Measurements from ENCODE around the gene METTL6. TPM values are rescaled to one million over a fixed set of nuclear protein-coding genes. Genes with fewer than 3 reads are reported as not detected.

Gene METTL6
- total RNA-seq, 2 experiments from 2014 or later, result 12.7 to 23.5 TPM

- DNase-seq (ENCODE audit: low spot score), result no peak
- ChIA-PET CTCF (ENCODE audit: unreplicated experiment) (interaction anchor here (0.6 kb wide), 1 partner anchor 590 kb away, joined by 3 read pairs; no protein-coding TSS in a partner anchor), POLR2A (interaction anchor here (0.6 to 1.2 kb wide), 2 partner anchors 17 to 73 kb away, joined by 3 to 5 read pairs; no protein-coding TSS in a partner anchor)
- Histone ChIP-seq H4K20me1 (ENCODE audit: insufficient read depth, low read length) (no peaks in the 10 kb centered on the region), H3K36me3 (ENCODE audit: insufficient read depth, low read length) (no peaks in the 10 kb centered on the region), H2AFZ (ENCODE audit: low read length) (no peak overlapping the region), H3K9me2 (ENCODE audit: insufficient read depth, low read length) (no peaks in the 10 kb centered on the region), H3K27ac (ENCODE audit: low read depth, low read length, poor library complexity, severe bottlenecking) (no peak overlapping the region), H3K4me3 (ENCODE audit: low read depth, low read length, poor library complexity, severe bottlenecking) (no peak overlapping the region), H3K4me1 (ENCODE audit: insufficient read depth, low read length, poor library complexity, severe bottlenecking) (no peaks in the 10 kb centered on the region), H3K79me2 (ENCODE audit: insufficient read depth, low read depth, low read length) (no peaks in the 10 kb centered on the region), H3K9me3 (ENCODE audit: low read length) (no peaks in the 10 kb centered on the region), H3K4me2 (ENCODE audit: low read length) (no peak overlapping the region)
- BruUV-seq (replicated peaks), result no TSS peak
- TF ChIP-seq EZH2phosphoT487 (IDR thresholded peaks at IDR 0.05; ENCODE audit: borderline replicate concordance, low read depth, low read length) (no peak), CTCF (conservative IDR thresholded peaks at IDR 0.05; ENCODE audit: low read length) (no peak)
- intact Hi-C loops (cut with micrococcal nuclease; ENCODE audit: unreplicated experiment), result no loop called here
These were observed 24.8 kb upstream of the METTL6 start for GRCh38 chr3:15452156-15452555.

DNA sequence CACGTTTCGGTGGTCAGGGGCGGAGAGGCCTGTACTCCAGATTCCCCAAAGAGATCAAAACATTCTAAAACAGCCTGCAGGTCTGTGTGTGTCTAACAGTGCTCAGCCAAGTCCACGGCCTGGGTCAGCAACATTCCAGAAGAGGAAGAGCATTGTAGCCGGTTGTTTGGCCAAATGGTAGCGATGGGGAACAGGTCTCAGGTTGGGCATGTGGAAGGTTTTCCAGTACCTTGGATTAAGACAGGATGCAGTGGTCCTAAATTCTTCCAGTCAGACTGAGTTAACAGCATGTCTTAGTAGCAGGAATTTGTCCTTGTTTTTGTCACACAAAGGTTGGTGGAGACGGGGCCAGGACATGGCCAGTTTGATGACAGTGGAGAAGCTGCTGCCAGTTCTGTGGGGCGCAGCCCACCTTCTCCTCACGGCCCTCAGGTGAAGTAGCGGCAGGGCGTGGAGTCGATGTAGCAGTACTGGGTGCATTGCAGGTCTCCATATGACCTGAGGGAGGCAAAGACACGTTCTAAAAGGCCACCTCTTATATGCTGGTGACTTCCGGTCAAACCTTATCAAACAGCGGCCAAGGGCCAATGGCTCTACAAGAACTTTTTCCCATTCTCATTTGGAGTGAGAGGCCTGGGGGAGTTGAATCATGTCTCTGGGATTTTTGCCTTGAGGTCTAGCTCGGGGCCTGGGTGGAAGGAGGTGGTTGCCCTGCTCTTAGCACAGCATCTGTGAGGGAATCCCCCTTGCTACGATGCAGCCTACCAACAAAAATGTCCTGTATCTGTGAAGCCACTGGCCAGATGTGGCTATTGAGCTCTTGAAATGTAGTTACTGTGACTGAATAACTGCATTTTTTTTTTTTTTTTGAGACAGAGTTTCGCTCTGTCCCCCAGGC lies 24.1 kb upstream of the METTL6 start:
- Histone ChIP-seq H3K9me2 (ENCODE audit: insufficient read depth, low read length) (no peaks in the 10 kb centered on the region), H3K4me1 (ENCODE audit: insufficient read depth, low read length, poor library complexity, severe bottlenecking) (no peaks in the 10 kb centered on the region), H2AFZ (ENCODE audit: low read length) (no peak overlapping the region), H3K36me3 (ENCODE audit: insufficient read depth, low read length) (no peaks in the 10 kb centered on the region), H3K4me2 (ENCODE audit: low read length) (no peak overlapping the region), H3K79me2 (ENCODE audit: insufficient read depth, low read depth, low read length) (no peaks in the 10 kb centered on the region), H3K4me3 (ENCODE audit: low read depth, low read length, poor library complexity, severe bottlenecking) (no peak overlapping the region), H3K27ac (ENCODE audit: low read depth, low read length, poor library complexity, severe bottlenecking) (no peak overlapping the region), H4K20me1 (ENCODE audit: insufficient read depth, low read length) (no peaks in the 10 kb centered on the region), H3K9me3 (ENCODE audit: low read length) (no peaks in the 10 kb centered on the region)
- POLR2A ChIA-PET, result interaction anchor here (0.7 to 1.2 kb wide), 2 partner anchors 18 to 1114 kb away, joined by 3 read pairs; no protein-coding TSS in a partner anchor
- TF ChIP-seq CTCF (conservative IDR thresholded peaks at IDR 0.05; ENCODE audit: low read length), result no peak
- no peak for TF ChIP-seq EZH2phosphoT487 (IDR thresholded peaks at IDR 0.05; ENCODE audit: borderline replicate concordance, low read depth, low read length)
- DNase-seq (ENCODE audit: low spot score), result no peak
- no TSS peak for BruUV-seq (replicated peaks)
- CTCF ChIA-PET (ENCODE audit: unreplicated experiment), result interaction anchor here (0.6 kb wide), 1 partner anchor 591 kb away, joined by 3 read pairs; no protein-coding TSS in a partner anchor
- intact Hi-C loops (cut with micrococcal nuclease; ENCODE audit: unreplicated experiment), result no loop called here
